Nucleus accumbens (tissue), 56 donors: ENCODE results near the gene ALDOB.

ENCODE experiments used
- DNase-seq, 56 donors: peaks; one replicate each; lab custom pipeline; 2025; lab: John Stamatoyannopoulos, UW

The ALDOB gene

DNA sequence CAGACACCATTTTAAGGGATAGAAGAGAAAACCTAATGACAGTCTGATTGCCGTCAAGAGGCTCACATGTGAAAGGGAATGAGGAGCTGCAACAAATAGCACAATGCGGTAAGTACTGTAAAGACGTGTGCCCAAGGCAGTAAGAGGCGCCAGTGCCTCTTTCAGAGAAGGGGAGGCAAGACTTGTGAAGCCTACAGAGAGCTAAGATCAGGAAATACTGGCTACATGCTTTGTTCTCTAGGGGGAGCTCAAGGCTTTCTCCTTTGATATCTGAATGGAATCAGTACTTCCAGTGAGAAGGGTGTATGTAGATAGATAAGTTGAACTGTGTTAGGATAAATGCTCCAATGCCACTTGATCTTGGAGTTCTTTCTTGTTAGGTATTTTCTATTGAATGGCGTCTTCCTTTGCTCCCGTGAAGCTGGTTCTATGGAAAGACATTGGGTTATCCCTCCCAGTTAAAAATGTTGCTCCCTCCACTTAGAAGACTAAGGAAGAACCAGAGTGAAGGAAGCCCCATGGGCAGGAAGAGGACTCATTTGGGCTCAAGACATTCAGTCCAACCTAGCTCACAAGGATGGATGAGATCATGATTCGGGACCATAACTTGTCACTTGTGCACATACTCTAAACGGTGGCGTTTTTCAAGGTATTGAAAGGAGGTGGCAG, 23.5 kb upstream of the ALDOB start:
- DNase-seq = peak in 23 of 56 donors; percentile 6 to 52 (median 21)

DNA sequence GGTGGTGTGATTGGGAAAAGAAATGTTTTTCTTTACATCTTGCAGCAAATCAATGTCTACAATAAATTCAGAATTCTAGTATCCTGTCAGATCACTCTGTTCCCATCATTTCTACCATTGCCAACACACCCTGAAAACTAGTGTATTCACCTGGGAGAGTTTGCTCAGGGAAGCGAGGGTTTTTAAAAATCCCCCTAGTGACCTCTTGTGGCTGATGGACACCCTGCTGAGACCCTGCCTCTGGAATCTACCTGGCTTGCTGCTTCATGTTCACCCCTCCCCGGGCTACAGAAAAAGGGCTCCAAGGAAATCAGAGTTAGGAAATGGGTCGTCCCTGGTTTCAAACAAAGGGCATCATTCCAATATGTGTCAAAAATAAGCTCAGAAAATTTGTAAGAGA, 21.4 kb upstream of the ALDOB start:
- no peak for DNase-seq

DNA sequence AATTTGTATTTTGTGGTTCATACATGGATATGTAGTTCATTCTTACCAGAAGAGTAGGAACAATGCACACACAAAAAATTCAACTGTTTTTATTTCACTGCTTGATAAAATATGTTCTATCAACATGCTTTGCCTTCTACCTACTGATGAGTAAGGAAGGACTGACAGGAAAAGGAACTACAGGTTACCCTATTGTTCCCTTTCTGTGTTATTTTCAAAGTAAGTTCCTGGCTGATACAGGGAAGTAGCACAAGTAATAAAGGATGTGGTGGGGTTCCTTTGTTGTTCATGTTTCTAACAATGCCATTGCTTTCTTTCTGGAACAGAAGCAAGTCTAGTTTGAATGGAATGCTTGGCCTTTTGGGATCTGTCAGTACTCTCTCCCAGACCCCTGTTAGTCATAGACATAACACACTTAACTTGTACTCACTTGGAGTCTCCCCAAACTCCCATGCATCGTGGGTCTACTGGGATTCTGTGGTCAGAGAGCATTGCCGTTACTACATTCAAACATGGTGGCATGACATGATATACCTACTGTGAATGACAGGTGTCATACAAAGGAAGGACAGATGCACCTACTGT, 20.2 kb upstream of the ALDOB start:
- DNase-seq = no peak

DNA sequence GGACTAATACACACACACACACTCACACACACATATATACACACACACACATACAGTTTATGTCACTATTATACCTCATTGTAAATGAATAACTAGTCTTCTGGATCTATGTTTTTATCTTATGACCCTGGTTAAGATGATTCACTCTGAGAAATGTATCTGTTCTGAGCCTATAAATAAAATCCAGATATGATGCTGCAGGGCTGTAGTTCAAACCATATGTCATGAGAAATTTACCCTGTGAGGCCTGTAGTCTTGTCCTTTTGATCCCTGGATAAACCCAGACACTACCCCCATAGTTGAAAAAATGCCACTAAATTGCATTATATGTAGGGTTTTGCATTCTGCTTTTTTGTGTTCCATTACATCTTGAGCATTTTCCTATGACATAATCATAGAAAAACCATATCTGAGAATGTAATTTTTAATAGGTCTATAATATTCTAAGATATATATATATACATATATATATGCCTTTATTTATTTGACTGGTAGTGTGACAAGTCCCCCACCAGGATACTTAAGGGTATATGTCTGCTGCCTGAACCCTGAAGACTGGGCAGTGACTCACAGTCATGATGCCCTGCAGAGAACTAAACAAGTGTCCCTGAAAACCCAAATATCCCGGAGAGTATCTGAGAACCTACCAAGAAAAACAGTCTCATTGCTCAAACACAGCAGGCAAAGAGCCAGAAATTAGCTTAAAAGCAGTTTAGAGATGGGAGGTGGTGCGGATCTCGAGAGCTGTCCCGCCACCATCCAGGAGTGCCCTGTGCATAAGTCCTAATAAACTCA, 18.4 kb upstream of the ALDOB start:
- no peak for DNase-seq

DNA sequence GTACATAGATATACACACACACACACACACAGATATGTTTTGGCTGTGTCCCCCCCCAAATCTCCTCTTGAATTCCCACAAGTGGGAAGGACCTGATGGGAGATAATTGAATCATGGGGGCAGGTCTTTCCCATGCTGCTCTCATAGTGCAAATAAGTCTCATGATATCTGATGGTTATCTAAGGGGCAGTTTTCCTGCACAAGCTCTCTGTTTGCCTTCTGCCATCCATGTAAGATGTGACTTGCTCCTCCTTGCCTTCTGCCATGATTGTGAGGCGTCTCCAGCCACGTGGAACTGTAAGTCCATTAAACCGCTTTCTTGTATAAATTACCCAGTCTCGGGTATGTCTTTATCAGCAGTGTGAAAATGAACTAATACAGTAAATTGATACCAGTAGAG, 15.9 kb upstream of the ALDOB start:
- DNase-seq = no peak

DNA sequence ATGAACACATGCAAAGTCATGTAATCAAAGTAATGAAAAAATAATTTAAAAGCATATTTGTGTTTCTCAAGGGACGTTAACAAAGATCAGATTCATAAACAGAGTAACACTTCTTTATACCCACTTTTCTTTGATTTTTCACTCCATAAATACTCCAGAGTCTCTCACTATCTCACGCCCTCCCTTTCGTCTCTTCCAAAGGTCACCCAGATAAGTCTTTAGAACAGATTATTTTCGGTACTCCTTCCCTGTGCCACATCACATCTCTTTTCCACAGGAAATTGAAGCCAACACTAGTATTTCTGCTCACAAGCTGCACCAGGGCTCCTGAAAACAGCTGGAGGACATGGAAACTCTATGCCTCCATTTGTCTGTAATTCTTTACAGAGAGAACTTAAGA, 15.4 kb upstream of the ALDOB start:
- no peak for DNase-seq

DNA sequence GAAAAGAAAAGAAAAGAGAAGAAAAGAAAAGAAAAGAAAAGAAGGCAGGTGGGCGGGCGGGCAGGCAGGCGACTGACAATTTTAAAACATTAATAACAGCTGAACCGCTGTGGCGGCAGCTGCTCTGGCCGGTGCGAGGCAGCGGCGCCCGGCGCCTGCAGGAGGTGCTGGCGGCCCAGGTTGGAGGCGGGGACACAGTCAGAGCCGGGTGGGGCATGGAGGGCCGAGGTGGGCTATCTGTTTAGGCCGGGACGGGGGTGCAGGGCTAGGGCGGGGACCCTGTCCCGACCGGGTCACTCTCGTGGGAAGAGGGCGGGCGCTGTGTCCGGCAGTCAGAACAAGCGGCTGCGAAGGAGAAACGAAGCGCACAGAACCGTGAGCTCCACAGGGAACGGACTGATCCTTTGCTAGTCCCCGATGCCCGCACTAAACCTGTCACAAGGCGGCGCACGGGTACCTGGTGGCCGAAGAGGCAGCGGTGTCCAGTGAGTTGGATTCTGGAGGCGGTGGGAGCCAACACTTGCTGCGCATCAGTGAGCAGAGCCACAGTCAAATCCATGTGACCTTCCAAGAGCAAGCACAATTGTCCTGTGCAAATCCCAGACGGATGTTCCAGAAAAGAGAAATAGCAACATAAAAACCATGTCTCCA, 13.6 kb upstream of the ALDOB start:
- peak in 47 of 56 donors; percentile 15 to 82 (median 56) for DNase-seq

DNA sequence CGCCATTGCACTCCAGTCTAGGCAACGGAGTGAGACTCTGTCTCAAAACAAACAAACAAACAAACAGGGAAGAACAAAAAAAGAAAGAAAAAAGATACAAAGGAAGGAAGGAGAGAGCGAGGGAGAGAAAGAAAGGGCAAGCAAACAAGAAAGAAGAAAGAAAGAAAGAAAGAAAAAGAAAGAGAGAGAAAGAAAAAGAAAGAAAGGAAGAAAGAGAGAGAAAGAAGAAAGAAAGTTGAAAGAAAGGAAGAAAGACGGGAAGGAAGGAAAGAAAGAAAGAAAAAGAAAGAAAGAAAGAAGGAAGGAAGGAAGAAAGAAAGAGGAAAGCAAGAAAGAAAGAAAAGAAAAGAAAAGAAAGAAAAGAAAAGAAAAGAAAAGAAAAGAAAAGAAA, 13.1 kb upstream of the ALDOB start:
- no peak for DNase-seq

DNA sequence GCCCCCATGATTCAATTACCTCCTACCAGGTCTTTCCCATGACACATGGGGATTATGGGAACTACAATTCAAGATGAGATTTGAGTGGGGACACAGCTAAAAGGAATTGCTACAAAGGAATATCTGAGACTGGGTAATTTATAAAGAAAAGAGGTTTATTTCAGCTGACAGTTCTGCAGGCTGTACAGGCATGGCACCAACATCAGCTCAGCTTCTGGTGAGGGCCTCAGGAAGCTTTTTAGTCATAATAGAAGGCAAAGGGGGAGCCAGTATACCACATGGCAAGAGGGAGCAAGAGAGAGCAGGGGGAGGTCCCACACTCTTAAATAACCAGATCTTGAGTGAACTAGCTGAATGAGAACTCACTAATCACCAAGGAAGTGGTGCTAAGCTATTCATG, 11.2 kb upstream of the ALDOB start:
- no peak for DNase-seq

DNA sequence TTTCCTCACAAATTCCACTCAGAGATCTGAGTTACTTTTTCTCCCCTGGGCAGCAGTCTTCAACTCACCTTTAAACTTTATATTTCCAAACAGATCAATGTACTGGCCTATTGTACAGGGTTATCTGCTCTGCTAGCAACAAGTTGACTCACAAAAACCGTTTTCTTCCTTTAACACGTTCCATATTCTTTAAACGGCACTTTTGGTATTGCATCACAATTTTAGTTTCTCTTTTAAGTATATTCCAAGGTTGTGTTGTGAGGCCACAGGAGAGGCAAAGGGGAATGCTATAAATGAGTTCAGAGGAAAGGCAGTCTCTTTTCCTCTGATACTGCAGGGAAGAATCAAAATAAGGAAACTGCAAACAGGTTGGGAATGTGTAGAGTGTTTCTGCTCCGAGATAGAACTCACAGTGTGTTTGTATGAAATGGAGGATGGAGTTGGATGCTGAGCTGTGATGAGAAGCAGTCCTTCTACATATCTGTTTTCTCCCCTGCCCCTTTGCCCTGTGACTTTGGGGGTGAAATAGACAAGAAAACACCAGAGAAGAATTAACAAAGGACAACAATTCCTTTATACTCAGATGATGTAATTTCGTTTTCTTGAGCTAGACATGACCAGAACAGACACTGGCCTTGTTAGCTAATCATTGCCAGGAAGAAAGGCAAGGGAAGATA, 9.9 kb upstream of the ALDOB start:
- DNase-seq = peak in 1 of 56 donors; percentile 1

DNA sequence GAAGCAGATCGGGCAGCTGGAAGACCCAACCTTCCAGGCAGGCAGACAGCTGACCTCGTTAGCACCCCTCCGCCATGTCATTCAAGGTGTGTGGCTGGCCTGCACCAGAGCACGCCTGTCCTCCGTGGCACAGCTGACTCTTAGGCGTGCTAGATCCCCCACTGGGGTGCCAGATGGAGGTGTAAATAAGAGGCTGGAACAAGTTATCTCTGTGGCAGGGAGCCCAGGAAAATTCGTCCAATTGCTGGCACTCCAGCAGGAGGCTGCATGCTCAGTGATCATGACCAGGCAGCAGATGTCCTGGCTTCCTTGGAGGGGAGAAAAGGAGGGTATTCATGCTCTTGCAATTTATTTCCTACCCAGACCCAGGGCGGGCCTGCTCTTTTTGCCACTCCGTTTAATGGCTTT, 7.8 kb upstream of the ALDOB start:
- DNase-seq = peak in 17 of 56 donors; percentile 2 to 36 (median 10)

DNA sequence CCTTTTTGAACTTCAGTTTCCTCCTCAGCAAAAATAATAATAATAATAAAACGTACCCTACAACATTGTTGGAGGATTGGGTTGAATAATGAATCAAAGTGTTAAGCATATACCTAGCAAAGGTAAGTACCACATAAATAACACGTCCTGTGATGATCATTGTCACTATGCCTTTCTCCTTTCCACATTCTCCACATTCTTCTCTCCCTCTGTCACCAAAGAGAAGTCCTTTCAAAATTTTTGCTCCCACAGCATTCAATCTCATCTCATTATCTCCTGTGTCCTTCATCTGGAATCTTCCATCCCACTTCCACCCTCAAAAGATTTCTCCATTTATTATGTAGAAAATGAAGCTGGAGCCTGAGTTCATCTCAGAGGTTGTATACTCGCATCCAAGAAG, 7.2 kb upstream of the ALDOB start:
- DNase-seq = no peak

DNA sequence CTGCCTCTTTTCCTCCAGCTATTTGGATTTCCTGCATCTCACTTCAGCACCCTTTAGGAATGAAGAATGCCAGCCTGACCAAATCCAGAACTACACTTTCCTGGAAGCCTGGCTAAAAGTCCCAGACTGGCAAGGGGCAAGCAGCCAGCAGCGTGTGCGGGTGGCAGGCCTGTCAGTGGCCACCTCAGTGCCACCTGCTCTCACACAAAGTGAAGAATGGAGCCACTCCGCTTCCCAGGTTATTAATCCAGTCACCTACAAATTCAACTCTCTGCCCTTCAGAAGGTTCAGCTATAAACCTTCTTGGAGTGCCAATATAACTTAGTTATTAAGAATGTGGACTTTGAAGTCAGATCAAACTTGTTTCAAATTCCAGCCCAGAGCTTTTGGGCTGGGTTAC, 6.7 kb upstream of the ALDOB start:
- no peak for DNase-seq

DNA sequence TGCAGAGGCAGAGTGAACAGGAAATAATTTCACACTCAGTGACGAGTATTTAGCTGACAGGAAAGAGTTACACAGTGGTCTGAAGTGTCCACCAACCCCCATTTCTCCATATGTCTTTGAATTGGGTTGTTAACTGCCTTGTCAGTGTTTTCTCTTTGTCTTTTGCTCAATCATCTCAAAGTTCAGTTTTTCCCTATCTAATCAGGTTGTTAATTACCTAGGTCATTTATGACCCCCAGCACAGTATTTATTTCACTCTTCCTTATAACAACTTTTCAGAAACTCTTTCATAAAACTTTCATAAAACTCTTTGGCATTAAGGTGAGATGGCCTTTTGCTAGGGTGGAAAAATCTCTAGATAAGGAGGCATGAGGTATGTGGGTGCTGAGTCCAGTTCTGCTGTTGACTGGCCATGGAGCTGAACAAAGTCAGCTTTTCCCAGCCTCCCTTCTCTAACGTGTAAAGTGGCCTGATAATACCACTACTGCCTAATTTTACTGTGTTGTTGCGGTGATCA, 5.2 kb upstream of the ALDOB start:
- DNase-seq = no peak

DNA sequence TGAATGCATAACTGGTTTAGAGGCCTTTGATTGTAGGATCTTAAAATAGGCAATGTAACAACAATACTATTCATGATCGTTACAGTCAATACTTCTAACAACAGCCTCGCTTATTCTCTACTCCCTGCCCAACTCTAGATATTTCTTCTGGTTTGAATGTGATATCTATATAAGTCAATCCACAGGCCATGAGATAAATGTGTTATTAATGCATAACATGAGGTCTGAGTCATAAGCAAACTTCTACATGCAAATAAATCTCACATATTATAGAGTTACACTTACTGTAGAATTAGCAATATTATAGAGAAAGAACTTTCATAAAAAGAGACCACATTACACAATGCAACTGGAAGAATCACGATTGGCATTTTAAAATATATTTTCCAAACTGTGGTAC, 2.9 kb upstream of the ALDOB start:
- no peak for DNase-seq

DNA sequence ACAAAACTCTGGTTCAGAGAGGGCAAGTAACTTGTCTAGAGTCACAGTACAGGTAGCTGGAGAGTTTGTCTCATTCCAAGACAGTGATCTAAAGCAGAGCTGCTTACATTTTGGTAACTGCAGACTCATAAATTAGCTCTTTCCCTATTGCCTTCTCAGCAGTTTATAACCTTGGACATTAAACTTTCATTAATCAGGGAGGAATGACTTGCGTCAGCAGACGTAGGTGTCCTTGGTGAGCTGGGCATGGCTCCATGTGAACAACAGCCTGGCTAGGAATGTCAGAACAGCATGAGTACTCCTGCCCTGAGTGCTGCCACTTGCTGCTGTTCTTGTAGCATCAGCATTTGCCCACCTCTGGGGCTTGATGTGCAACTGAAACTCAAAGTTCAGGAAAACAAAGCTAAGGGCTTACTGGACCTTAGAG, 2.2 kb upstream of the ALDOB start:
- no peak for DNase-seq

DNA sequence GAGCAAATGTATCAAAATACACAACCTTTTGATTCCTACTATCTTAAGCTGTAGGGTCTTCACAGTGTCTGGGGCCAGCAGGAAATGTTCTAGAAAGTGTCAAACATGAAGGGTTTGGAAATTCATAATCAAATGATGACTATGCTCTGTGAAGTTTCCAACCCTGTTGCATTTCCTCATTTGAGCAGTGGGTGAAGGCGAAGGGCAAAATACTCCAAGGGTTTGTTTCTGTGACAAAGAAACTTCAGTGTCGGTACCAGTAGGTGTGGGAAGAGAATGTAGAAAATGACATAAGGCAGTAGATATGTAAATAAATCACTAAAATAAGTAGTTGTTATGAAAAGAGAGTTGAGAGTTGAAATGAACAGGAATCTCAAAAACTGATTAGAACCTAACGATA, 576 bp downstream of the ALDOB start:
- no peak for DNase-seq

DNA sequence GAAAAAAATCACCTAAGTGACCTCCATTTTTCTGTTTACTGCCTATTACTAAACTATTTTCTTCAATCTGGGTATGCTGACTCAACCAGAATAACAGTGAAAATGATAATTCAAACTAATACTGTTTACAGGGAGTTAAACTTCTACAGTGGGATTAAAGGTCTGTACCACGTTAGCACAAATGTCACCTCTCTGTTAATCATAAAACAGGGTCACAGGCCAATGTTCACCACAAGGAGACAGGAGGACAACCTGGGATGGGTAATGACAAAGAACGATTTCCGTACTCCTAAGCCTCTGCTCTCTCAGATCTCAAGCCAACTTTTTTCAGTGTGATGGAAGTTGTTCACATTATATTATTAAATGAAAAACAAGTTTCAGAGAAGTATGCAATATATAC, 2.3 kb downstream of the ALDOB start:
- no peak for DNase-seq

DNA sequence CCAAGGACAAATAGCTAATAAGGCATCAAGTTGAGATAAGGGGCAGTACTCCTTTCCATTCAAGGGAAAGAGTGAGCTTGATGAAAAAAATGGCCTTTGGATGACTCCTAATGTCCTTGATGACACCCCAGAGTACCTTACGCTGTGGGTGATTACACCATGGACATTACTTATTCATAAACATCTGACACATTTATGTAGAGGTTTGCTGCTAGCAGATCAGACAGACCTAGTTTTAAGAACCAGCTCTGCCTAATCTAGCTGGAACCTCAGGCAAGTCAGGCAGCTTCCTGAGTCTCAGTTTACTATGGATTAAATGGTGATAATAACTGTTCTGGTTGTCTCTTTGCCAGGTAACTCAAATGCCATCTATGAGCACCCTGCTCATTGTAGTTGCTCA, 2.8 kb downstream of the ALDOB start:
- no peak for DNase-seq

DNA sequence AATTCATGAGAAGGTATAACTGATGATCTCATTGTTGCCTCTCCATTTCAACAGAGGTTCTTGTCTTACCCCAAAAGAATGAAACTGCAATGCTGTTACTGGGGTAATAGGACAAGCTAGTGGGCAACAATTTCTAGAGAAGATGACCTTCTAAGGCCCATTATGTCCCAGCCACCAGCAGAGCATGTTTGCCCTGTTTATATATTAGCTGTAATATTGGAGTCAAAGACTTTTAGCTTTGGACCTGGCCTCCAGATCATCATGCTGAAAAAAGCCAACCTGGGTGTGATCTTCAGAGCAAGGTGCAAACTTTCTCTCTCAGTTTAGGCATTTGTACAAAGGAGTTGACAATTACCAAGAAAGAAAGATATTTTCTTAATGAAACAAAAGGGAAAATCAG, 3.4 kb downstream of the ALDOB start:
- no peak for DNase-seq

DNA sequence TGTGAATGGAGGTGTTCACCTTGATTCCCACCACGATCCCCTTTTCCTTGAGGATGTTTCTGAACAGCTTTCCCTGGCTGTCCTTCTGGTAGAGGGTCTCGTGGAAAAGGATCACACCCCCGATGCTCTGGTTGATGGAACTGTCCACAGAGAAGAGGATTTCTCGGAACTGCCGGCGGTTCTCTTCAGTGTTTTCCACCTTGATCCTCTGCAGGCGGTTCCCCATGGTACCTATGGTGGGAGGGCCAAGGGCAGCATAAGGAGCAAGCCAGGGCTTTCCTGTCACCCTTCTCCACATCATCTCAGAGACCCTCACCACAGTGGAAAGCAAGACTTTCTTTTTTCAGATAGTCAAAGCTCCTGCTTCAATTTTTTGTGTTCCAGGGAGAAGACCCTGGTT, 5.8 kb downstream of the ALDOB start:
- DNase-seq = no peak
